Lower leg skin (tissue), 4 donors: Measurements from ENCODE around the gene EPHA3. TPM values are rescaled to one million over a fixed set of nuclear protein-coding genes. Genes with fewer than 3 reads are reported as not detected.

Experiments used
- DNase-seq, 2 donors: peaks; one replicate each; pipeline ENCODE4 v3.0.0-alpha.2; 2019; ENCODE audit warnings: low spot score in 2 of 2
- H3K4me3 ChIP-seq: fragments of 200-600 bp; sonication (generic); 2 replicates; pipeline ENCODE4 v1.5.1; 2017; ENCODE audit warnings: mild to moderate bottlenecking, low read depth; ENCODE audit not compliant: poor library complexity, severe bottlenecking
- POLR2A ChIP-seq, 2 donors: fragments of 450-650 bp; IDR thresholded peaks; one replicate each; pipeline ENCODE4 v1.6.1; 2016 to 2017; ENCODE audit warnings: antibody characterized with exemption in 2 of 2, mild to moderate bottlenecking in 1 of 2, moderate library complexity in 1 of 2
- WGBS, 2 donors: methylation state at CpG; one replicate each; pipeline ENCODE4 v1.1.5; 2018; 5-methylcytosine and 5-hydroxymethylcytosine counted together
- intact Hi-C: fragments of 100-400 bp; cut with DNase I; formaldehyde crosslinking; loops from one replicate; pipeline ENCODE4 v1.15.0; 2023; ENCODE audit warnings: low total_unique reads
- total RNA-seq, 4 donors: library from RNA; depleted of rRNA; stranded (reverse); fragments of >200 nt; gene quantifications; one replicate each; pipeline ENCODE4 v1.1.0, GENCODE V29; 2016
- TF ChIP-seq, protein P1 (sequence below), 3 donors: fragments of 450-650 bp; IDR thresholded peaks; one replicate each; pipeline ENCODE4 v1.5.1; 2016; ENCODE audit warnings: antibody characterized with exemption in 3 of 3, mild to moderate bottlenecking in 3 of 3, moderate library complexity in 2 of 3

EPHA3 gene
- total RNA-seq, 4 donors from 2014 or later, result 0.30 to 2.8 (median 1.0) TPM

DNA sequence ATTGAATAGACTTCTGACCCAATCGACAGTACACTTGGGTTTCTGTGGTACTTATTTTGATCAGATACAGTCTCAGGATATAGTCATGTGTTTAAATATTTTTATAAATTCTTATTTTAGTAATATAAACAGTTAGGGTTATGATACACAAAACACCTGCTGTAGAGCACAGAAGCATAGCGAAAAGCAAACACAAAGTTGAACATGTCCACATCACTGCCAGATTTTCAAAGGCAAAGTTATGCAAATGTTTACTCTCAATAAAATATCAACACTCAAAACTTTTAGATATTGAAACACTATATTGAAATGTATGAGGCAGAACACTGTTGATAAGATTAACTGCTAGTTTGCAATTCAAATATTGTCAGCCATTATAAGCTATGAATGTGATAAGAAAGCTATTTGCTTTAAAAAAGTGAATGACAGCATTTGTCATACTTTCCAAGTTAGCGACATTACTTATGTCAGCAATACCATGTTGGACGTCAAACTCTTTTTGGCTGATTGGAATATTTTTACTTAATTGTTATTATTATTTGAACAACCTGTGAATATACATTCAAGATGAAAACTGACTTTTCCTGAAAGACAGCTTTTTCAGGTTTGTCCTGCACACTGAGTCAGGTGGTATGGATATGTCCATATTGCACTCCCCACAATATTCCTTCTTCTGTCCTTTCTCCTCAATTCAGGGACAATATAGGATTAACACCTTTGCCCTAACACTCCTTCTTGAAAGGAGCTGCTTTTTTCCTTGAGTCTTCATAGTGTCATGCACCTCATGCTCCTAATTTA is 367.1 kb downstream of the EPHA3 start:
- TF ChIP-seq, protein P1, sequence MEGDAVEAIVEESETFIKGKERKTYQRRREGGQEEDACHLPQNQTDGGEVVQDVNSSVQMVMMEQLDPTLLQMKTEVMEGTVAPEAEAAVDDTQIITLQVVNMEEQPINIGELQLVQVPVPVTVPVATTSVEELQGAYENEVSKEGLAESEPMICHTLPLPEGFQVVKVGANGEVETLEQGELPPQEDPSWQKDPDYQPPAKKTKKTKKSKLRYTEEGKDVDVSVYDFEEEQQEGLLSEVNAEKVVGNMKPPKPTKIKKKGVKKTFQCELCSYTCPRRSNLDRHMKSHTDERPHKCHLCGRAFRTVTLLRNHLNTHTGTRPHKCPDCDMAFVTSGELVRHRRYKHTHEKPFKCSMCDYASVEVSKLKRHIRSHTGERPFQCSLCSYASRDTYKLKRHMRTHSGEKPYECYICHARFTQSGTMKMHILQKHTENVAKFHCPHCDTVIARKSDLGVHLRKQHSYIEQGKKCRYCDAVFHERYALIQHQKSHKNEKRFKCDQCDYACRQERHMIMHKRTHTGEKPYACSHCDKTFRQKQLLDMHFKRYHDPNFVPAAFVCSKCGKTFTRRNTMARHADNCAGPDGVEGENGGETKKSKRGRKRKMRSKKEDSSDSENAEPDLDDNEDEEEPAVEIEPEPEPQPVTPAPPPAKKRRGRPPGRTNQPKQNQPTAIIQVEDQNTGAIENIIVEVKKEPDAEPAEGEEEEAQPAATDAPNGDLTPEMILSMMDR (IDR thresholded peaks at IDR 0.05), result no peak
- TF ChIP-seq POLR2A (IDR thresholded peaks at IDR 0.05), result no peak
- intact Hi-C loops, result no loop called here
- DNase-seq, result no peak
- no peak overlapping the region for H3K4me3 ChIP-seq
- 71 to 83% methylated on average over 4 of the region's 4 CpGs for WGBS, 2 donors

DNA sequence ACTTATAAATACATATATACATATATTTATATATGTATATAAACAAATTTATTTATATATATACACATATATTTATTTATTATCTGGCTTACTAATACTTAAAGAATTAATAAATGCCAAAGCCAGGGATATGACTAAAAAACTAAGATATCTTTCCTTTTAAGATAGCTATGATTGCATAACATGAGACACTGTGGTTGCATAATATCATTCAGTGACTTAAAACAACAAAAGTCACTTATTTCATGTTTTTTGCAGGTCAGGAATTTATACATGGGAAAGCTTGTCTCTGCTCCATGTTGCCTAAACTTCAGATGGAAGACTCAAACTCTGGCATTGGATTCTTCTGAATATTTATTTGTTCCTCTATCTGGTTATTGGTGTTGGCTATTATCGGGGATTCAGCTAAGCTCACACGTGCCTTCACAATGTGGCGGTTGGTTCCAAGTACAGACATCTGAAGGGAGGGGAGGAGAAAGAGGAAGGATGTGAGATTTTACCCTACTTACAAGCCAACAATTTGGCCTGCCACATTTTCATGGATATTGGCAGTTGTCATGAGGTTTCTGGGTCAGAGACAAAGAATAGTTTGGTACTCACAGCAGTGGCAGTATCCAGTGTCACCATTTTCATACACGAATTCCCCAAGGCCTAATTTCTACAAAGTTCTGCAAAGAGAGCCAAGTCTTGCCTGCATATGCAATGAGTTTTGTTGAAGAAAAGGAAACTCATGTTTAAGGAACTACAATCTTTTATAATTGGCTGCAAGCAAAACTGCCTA is 381.6 kb downstream of the EPHA3 start:
- intact Hi-C loops, result no loop called here
- TF ChIP-seq, protein P1 (IDR thresholded peaks at IDR 0.05), result no peak
- TF ChIP-seq POLR2A (IDR thresholded peaks at IDR 0.05), result no peak
- no peak overlapping the region for H3K4me3 ChIP-seq
- no peak for DNase-seq
- 66 to 68% methylated on average over 4 of the region's 4 CpGs for WGBS, 2 donors

DNA sequence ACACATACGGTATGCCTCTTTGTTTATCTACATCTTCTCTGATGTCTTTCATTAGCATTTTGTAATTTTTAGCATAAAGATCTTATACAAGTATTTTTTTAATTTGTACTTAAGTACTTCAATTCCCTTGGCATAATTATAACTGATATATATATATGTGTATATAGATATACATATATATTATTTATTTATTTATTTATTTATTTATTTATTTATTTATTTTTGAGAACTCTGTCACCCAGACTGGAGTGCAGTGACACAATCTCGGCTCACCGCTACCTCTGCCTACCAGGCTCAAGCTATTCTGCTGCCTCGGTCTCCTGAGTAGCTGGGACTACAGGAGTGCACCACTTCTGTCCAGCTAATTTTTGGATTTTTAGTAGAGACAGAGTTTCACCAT is 382.7 kb downstream of the EPHA3 start:
- no peak for TF ChIP-seq POLR2A (IDR thresholded peaks at IDR 0.05)
- 90 to 95% methylated on average over 4 of the region's 4 CpGs for WGBS, 2 donors
- intact Hi-C loops, result no loop called here
- H3K4me3 ChIP-seq, result no peak overlapping the region
- DNase-seq, result no peak

DNA sequence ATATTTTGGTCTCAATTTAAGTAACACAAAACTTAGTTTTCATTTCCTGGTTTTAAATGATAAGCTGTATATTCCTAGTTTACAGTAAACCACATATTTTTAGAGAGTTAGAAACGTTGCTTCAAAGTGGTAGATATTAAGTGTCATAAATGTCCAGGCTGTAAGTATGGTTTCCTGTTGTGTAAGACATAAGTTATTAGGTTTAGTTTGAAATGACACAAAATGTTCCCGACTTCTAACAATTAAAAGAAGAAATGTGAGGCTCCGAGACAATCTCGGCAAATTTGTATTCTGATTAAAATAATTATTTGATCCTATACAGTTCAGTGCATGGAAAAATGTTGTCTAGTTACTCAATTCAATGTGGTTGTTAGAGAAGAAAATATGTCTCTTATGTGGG is 387.3 kb downstream of the EPHA3 start:
- TF ChIP-seq, protein P1 (IDR thresholded peaks at IDR 0.05), result no peak
- no peak for TF ChIP-seq POLR2A (IDR thresholded peaks at IDR 0.05)
- intact Hi-C loops, result no loop called here
- 75% methylated on average over 4 of the region's 4 CpGs for WGBS, 2 donors

DNA sequence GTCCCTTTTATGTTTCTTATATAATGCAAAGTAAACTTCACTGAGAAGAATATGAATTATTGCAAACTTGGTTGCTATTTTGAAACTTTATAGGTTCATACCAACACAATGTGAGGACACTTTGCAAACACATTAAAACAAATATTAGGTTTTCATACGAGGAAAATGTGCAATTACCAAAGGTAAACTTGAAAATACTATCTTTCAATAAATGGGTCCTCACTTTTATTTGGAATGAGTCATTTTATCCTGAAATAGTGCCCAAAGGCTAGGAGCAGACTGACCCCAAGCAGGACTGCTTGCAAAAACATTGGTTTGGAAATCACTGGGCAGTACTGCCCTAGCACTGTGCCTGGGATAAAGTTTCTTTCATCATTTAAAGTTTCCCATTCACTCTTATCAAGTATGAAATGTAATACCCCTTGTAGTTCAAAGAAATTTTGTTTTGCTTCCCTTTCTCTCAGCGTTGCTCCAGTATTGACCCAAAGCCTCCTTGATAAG is 396.5 kb downstream of the EPHA3 start:
- 72 to 76% methylated on average over 2 of the region's 2 CpGs for WGBS, 2 donors
- TF ChIP-seq, protein P1 (IDR thresholded peaks at IDR 0.05), result no peak
- no peak for TF ChIP-seq POLR2A (IDR thresholded peaks at IDR 0.05)
- DNase-seq, result no peak
- no peak overlapping the region for H3K4me3 ChIP-seq
- intact Hi-C loops, result no loop called here

More for the DNA sequence above, 387.3 kb downstream of the EPHA3 start:
- H3K4me3 ChIP-seq, result no peak overlapping the region
- no peak for DNase-seq

DNA sequence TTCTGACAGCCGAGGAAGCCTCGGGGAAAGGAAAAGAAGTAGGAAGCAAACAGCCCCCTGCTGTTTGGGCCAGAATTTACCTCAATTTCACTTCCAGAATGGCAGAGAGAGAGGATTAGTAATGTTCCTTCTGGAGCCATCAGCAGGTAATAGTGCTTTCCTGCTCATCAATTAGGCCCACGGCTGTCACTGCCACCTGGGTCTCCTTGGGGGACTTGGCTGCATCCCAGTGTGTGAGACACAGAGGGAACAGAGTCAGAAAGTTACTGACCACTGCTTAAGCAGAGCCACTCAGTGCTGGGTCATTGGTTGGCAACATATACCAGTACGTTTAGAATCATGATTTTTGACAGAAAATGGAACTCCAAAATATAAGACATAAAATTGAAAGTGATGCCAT is 397.0 kb downstream of the EPHA3 start:
- TF ChIP-seq POLR2A (IDR thresholded peaks at IDR 0.05), result no peak
- TF ChIP-seq, protein P1 (IDR thresholded peaks at IDR 0.05), result no peak
- no peak for DNase-seq
- 62 to 68% methylated on average over 4 of the region's 4 CpGs for WGBS, 2 donors
- intact Hi-C loops, result no loop called here
- H3K4me3 ChIP-seq, result no peak overlapping the region
